Activated naive CD4-positive, alpha-beta T cell treated with anti-CD3 and anti-CD28 coated beads, Interleukin-2, amount 50 U/mL, for 72 hours (primary cell): ENCODE measurements around the gene FAM193A. TPM values are rescaled to one million over a fixed set of nuclear protein-coding genes. Genes with fewer than 3 reads are reported as not detected.

Source experiments
- ATAC-seq, 2 donors: fragments of 150-1000 bp; cut with Tn5 transposase; 2 replicates each; pipeline ENCODE4 v1.10.0; 2021; ENCODE audit warnings: mild to moderate bottlenecking in 2 of 2, moderate library complexity in 2 of 2
- DNase-seq, 2 donors: peaks; one replicate each; pipeline ENCODE4 v3.0.0; 2021 to 2022; ENCODE audit warnings: low spot score in 2 of 2
- H3K27ac Mint-ChIP-seq, 2 donors: one replicate each; pipeline ENCODE4 v1.8.0; 2022; ENCODE audit warnings: mild to moderate bottlenecking in 2 of 2, mixed read lengths in 2 of 2
- H3K36me3 Mint-ChIP-seq, 2 donors: one replicate each; pipeline ENCODE4 v1.8.0; 2022; ENCODE audit warnings: mixed read lengths in 2 of 2
- H3K9me3 Mint-ChIP-seq, 2 donors: one replicate each; pipeline ENCODE4 v1.8.0; 2022; ENCODE audit warnings: mixed read lengths in 2 of 2
- total RNA-seq, 2 donors: library from RNA; stranded (reverse); gene quantifications; one replicate each; pipeline ENCODE4 v1.2.3, GENCODE V29; 2022

FAM193A gene
- total RNA-seq, 2 donors from 2014 or later: 31.0 to 32.4 TPM

GRCh38 chr4:2647403-2648158 is 111.1 kb downstream of the FAM193A start:
- ATAC-seq (no peak), DNase-seq (no peak)
- Mint-ChIP-seq H3K9me3 (no peaks in the 10 kb centered on the region), H3K36me3 (peaks cover 7 to 19% of the 10 kb centered on the region in 2 donors), H3K27ac (peak overlapping the region in 1 of 2 donors; percentile 91)

GRCh38 chr4:2648159-2648814 is 111.8 kb downstream of the FAM193A start:
- Mint-ChIP-seq H3K27ac (peak overlapping the region in 1 of 2 donors; percentile 65), H3K9me3 (no peaks in the 10 kb centered on the region), H3K36me3 (peaks cover 7 to 19% of the 10 kb centered on the region in 2 donors)
- ATAC-seq: no peak
- DNase-seq: no peak

- Mint-ChIP-seq H3K9me3 (no peaks in the 10 kb centered on the region), H3K27ac (no peak overlapping the region), H3K36me3 (peaks cover 7 to 19% of the 10 kb centered on the region in 2 donors)
- DNase-seq (no peak), ATAC-seq (no peak)
Measured at GRCh38 chr4:2649604-2650114, 113.2 kb downstream of the FAM193A start.

DNA sequence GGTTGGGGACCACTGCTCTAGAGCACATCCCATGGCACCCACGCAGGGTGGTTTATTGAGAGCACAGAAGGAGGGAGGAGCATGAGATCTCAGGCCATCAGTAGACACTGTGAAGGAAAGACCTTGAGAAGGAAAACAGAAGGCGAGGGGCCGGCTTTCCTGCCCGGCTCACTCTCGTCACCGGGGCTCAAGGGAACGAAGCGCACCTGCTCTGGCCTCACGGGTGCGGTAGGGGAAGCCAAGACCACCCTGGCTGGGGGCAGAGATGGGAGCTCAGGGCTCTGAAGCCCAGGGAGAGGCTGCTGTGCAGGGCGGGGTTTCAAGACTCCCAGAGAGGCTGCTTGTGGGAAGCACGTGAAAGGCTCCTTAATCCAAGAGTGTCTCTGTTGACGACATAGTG is 113.8 kb downstream of the FAM193A start:
- peaks cover 7 to 19% of the 10 kb centered on the region in 2 donors for H3K36me3 Mint-ChIP-seq
- DNase-seq: no peak
- no peaks in the 10 kb centered on the region for H3K9me3 Mint-ChIP-seq
- peak overlapping the region in 1 of 2 donors; percentile 60 for H3K27ac Mint-ChIP-seq
- no peak for ATAC-seq

DNA sequence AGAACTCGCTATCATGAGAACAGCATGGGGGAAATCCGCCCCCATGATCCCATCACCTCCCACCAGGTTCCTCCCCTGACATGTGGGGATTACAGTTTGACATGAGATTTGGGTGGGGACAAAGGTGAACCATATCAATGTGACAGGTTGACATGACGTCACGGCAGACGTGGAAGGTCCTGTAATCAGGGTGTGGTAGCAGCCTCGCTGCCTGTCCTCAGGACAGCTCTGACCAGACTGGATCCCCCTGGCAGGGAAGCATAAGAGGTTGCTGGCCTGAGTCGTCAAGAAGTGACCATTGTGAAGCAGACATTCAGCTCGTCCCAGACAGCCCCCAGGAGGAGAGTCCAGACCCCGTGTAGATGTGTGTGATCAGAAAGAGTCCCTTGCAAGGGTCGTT is 115.1 kb downstream of the FAM193A start:
- H3K36me3 Mint-ChIP-seq: peaks cover 7 to 19% of the 10 kb centered on the region in 2 donors
- DNase-seq (no peak), ATAC-seq (no peak)

DNA sequence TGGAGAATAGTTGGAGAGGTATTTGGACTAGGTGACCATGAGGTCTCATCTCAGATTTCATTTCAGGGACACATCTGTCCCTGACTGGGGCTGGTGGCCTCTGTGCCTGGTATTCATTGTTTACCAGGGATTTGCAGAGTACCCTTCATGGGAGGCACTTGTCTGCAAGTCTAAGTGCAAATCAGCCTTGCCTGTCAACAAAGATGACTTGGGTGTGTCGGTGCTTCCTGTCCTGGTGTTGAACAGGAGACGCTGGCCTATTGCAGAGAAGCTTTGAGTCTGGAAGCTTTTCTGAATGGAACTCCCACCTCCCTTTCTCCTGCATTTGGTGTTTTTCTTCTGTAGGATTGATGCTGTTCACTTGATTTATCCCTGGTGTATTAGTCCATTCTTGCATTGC is 115.6 kb downstream of the FAM193A start:
- peak overlapping the region; percentile 75 to 89 for H3K27ac Mint-ChIP-seq
- H3K36me3 Mint-ChIP-seq: peaks cover 7 to 19% of the 10 kb centered on the region in 2 donors
- no peaks in the 10 kb centered on the region for H3K9me3 Mint-ChIP-seq
- DNase-seq (no peak), ATAC-seq (no peak)

More for the DNA sequence above, 115.1 kb downstream of the FAM193A start:
- peak overlapping the region; percentile 57 to 65 for H3K27ac Mint-ChIP-seq
- no peaks in the 10 kb centered on the region for H3K9me3 Mint-ChIP-seq

GRCh38 chr4:2652415-2653160 is 116.1 kb downstream of the FAM193A start:
- Mint-ChIP-seq H3K27ac (peak overlapping the region; percentile 75 to 89), H3K9me3 (no peaks in the 10 kb centered on the region), H3K36me3 (peaks cover 7 to 19% of the 10 kb centered on the region in 2 donors)
- peak; percentile 20 to 44 for ATAC-seq
- no peak for DNase-seq

GRCh38 chr4:2660596-2661211 is 124.3 kb downstream of the FAM193A start:
- DNase-seq (no peak), ATAC-seq (no peak)
- Mint-ChIP-seq H3K9me3 (no peaks in the 10 kb centered on the region), H3K36me3 (peaks cover 13 to 19% of the 10 kb centered on the region in 2 donors), H3K27ac (peak overlapping the region in 1 of 2 donors; percentile 72)

GRCh38 chr4:2662598-2662997 is 126.2 kb downstream of the FAM193A start:
- H3K27ac Mint-ChIP-seq: peak overlapping the region in 1 of 2 donors; percentile 82
- DNase-seq: no peak
- no peaks in the 10 kb centered on the region for H3K9me3 Mint-ChIP-seq
- peaks cover 13 to 19% of the 10 kb centered on the region in 2 donors for H3K36me3 Mint-ChIP-seq
- ATAC-seq: no peak

DNA sequence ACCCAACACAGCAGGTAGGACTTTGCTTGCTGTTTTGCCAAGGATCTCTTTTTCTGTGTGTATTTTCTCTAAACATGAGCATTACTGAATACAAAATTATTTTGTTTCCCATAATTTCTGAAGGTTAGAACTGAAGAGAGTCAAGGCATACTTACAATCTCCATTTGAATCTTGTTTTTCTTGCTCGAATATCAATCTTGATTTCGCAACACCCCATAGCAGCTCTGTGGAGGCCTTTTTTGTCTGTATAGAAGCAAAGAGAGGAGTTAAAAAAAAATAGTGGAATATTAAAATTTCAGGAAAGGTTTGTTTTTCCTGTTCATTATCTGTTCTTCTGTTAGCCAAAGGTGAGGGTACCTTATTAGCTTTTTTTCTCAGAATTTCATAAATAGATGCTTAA is 126.8 kb downstream of the FAM193A start:
- no peak overlapping the region for H3K27ac Mint-ChIP-seq
- no peaks in the 10 kb centered on the region for H3K9me3 Mint-ChIP-seq
- no peak for DNase-seq
- peaks cover 13 to 19% of the 10 kb centered on the region in 2 donors for H3K36me3 Mint-ChIP-seq
- ATAC-seq: no peak

DNA sequence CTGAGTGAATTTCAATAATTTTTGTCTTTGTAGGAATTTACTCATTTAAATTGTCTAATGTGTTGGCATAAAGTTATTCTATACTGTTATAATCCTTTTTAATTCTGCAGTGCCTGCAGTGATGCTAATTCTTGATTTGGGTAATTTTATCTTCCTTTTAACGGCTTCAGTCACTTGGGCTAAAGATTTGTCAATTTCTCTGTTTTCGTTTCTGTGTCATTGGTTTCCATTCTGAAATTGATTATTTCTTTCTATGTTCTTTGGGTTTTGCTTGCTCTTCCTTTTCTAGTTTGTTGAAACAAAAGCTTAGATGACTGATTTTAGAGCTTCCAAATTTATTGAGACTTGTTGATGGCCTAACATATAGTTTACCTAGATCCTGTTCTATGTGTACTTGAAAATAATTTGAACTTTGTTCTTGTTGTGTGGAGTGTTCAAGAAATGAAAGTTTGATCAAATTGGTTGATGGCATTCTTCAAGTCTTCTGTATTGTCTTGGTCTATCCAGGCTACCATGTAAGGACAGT is 130.3 kb downstream of the FAM193A start:
- ATAC-seq: peak in 1 of 2 donors; percentile 68
- H3K9me3 Mint-ChIP-seq: no peaks in the 10 kb centered on the region
- H3K36me3 Mint-ChIP-seq: peaks cover 11 to 21% of the 10 kb centered on the region in 2 donors
- H3K27ac Mint-ChIP-seq: peak overlapping the region in 1 of 2 donors; percentile 11
- DNase-seq: no peak

DNA sequence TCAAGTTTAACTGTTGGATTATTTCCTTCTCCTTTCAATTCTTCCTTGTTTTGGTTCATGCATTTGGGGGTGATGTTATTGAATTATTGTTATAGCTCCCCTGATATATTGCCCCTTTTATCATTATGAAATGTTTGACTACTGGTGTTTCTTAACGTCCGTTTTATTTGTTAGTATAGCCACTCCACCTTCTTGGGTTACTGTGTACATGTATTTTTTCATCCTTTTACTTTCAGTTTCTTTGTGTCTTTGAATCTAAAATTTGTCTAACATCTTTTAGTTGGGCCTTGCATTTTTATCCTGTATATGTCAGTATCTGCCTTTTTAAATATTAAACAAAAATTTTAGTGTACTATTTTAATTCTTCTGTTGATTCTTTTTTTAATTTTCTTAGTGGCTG is 131.0 kb downstream of the FAM193A start:
- ATAC-seq: peak in 1 of 2 donors; percentile 14
- peaks cover 12 to 25% of the 10 kb centered on the region in 2 donors for H3K36me3 Mint-ChIP-seq
- H3K27ac Mint-ChIP-seq: peak overlapping the region in 1 of 2 donors; percentile 4
- no peaks in the 10 kb centered on the region for H3K9me3 Mint-ChIP-seq
- no peak for DNase-seq

- DNase-seq: no peak
- H3K9me3 Mint-ChIP-seq: no peaks in the 10 kb centered on the region
- H3K36me3 Mint-ChIP-seq: peaks cover 12 to 22% of the 10 kb centered on the region in 2 donors
- ATAC-seq: no peak
- H3K27ac Mint-ChIP-seq: peak overlapping the region in 1 of 2 donors; percentile 79
Measured at GRCh38 chr4:2671267-2671895, 134.9 kb downstream of the FAM193A start.

DNA sequence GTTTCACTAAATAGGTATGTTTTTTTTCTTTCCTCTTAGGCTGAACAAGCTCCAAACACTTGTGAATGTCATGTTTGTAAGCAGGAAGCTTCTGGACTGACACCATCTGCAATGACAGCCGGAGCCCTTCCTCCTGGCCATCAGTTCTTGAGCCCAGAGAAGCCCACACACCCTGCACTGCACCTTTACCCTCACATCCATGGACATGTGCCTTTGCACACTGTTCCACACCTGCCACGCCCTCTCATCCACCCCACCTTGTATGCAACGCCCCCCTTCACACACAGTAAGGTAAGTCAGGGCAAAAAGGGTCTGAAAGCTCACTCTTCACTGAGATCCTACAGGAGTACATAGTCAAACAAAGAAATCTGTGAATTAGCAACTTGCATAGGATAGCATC is 135.6 kb downstream of the FAM193A start:
- Mint-ChIP-seq H3K36me3 (peaks cover 12 to 27% of the 10 kb centered on the region in 2 donors), H3K9me3 (no peaks in the 10 kb centered on the region), H3K27ac (peak overlapping the region; percentile 16 to 73)
- ATAC-seq (no peak), DNase-seq (no peak)

DNA sequence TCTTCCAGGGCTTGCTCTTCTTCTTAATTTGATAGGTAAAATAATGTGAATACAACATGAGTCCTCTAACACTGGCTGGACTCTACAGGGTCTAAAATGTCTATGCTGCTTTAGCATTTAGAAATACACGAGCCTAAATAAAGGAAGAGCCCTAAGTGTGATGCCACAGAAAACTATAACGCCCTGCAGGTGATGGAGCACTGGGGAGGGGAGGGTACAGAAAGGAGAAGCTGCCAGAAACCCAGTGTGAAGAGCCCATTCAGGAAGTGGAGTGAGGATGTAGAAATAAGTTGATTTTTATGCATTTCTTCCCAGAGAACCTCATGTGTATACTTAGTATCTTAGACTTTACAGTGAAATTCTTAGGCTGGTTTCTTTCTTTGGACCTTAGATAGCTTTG is 136.3 kb downstream of the FAM193A start:
- ATAC-seq (no peak), DNase-seq (no peak)
- Mint-ChIP-seq H3K9me3 (no peaks in the 10 kb centered on the region), H3K27ac (peak overlapping the region in 1 of 2 donors; percentile 16), H3K36me3 (peaks cover 12 to 30% of the 10 kb centered on the region in 2 donors)

GRCh38 chr4:2673157-2673556 is 136.7 kb downstream of the FAM193A start:
- no peak for ATAC-seq
- peaks cover 12 to 33% of the 10 kb centered on the region in 2 donors for H3K36me3 Mint-ChIP-seq

More at GRCh38 chr4:2673157-2673556, 136.7 kb downstream of the FAM193A start:
- Mint-ChIP-seq H3K27ac (no peak overlapping the region), H3K9me3 (no peaks in the 10 kb centered on the region)
- no peak for DNase-seq
